DMS 273 (cell line): ENCODE measurements around the gene AIG1.
"Not testable (repeated sequence)": the region's sequence is repeated elsewhere in the genome, so short reads cannot be mapped to it uniquely, and the experiment has no call there.

Experiments used
- DNase-seq: peaks from one replicate; lab custom pipeline; 2025; ENCODE audit not compliant: unreplicated experiment; lab: John Stamatoyannopoulos, UW

The AIG1 gene

DNA sequence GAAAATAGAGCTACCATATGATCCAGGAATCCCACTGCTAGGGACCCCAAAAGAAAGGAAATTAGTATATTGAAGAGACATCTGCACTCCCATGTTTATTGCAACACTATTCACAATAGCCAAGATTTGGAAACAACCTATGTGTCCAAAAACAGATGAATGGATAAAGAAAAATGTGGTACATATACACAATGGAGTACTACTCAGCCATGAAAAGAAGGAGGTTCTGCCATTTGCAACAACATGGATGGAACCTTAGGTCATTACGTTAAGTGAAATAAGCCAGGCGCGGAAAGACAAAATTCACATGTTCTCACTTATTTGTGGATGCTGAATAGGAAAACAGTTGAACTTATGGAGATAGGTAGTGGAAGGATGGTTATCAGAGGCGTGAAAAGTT is 252.5 kb downstream of the AIG1 start:
- no peak for DNase-seq

DNA sequence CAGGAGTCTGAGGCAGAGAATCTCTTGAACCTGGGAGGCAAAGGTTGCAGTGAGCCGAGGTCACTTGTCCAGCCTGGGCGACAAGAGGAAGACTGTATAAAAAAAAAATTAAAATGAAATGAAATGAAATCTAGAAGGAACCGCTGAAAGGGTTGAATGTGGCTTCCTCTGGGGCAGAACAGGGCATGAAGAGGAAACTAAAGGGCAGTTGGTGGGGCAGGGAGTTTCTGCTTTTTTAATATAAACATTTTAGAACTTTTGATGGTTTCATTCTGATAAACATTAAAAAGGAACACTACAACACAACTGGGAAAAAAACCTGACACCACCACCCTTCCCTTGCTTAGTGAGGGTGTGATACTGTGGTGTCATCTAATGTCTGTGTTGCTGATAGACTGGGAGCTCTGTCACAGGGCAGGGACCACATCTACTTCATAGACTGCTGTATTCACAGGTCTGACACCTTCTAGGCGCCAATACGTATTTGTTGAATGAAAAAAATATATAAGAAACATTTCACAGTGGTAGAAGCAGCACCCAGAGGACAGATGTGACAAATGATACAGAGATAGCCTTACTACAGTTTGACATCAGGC is 260.9 kb downstream of the AIG1 start:
- DNase-seq, result no peak

GRCh38 chr6:143322386-143322785 is 261.7 kb downstream of the AIG1 start:
- DNase-seq, result no peak

GRCh38 chr6:143323729-143324470 is 263.2 kb downstream of the AIG1 start:
- no peak for DNase-seq

DNA sequence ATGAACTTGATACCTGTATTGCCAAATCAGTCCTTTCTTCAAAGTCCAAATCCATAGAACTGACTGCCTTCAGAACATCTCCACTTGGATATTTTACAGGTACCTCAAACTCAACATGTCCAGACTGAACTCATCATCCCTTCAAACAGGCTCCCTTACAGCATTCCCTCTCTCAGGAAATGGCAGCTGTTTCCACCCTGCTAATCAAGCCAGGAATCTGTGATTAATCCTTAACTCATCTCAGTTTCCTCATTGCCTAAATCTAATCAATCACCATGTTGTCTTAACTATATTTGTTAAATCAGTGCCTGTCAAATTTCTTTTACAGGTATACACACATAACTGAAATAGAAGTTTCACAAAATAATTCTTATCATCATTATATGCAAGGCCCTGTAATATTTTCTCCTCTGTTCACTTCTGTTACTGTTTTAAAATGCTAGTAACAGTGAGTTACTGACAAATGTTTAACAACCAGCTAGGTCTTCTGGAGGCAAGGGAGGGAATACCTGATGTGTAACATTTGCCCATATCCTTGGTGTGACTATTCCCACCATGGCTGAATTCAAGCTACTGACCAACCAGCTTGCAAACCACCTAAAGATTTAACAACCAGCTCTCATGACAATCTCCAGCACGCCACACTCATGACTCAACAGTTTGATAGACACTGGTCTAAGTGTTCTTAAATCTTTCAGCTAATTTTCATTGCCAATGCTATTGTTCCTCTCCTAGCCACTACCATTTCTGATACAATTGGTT is 264.9 kb downstream of the AIG1 start:
- no peak for DNase-seq

DNA sequence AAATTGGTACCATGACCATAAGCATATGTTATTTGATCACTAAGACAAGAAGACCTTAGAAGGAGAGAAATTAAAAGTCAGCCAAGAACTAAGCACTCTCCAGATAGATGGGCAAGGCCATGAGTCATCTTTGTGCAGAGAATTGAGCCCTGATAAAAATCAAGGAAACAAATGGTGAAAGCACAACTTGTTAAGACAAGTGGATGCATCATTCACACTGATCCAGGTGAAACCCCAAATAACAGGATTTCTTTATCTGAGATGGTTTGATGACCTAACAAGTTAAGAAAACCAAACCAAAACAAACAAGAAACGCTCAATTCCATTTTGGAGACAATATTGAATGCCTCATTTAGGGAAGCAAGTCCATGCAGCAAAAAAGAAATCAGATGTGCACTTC is 268.2 kb downstream of the AIG1 start:
- no peak for DNase-seq

DNA sequence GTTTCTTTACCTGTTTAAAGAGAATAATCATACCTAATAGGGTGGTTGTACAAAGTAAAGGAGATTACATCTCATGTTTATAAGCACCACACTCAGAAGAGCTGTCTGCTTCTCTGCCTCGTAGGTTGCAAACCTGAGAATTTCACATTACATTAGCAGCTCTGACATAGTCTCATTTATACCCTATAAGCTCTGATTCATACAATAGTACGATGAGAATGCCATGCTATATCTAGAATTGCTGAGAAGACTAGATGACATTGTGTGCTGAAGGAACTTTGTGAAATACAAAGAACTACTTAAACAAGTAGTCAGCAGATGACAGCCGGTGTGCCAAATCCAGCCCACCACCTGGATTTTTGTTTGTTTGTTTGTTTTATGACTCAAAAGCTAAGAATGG is 268.6 kb downstream of the AIG1 start:
- DNase-seq, result no peak

- DNase-seq, result no peak
These were observed 270.7 kb downstream of the AIG1 start for GRCh38 chr6:143331362-143331761.

DNA sequence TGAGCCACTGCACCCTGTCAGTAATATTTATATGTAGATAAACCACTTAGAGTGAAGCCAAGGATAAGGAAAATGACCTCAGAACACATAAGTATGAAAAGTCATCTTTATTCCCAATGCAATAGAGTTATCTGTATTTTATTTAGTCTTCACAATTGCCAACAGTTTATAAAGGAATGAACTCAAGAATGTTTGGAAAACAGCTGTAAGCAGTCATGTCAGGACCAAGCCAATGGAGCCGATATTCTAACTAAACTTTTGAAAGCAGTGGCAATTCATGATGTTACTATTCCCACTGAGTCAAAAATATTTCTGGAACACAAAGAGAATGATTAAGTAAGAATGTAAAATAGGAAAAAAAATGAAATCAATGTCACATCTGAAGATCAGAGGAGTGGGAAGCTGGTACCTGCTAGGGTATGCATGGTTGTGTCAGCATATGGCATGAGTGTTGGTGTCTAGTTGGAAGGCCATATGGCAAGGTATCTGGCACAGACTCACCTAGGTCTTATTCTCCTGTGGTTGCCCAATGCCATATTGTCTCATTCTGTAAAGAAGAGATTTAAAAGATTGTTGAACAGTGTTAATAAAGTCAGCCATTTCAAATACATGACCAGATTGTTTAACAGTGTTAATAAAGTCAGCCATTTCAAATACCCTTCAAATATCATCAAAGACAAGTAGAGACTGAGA is 271.6 kb downstream of the AIG1 start:
- DNase-seq, result peak; percentile 4

- DNase-seq, result no peak
These were observed 272.4 kb downstream of the AIG1 start for GRCh38 chr6:143333081-143333480.

GRCh38 chr6:143333749-143334520 is 273.2 kb downstream of the AIG1 start:
- DNase-seq, result no peak

DNA sequence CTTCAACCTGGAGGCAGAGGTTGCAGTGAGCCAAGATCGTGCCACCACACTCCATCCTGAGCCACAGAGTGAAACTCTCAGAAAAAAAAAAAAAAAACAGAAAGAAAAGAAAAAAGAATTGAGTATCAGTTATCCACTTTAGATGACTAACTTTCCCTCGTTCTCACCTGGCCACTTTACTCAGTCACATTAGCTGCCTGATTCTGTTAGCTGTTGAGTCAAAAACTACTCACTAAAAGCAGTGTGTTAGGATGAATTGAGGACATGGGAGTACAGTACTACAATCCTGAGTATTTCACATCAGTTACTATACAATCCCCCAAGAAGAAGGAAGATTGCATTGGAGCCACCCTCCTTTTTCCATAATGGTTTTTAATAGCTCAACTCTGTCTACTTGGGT is 275.2 kb downstream of the AIG1 start:
- no peak for DNase-seq

- no peak for DNase-seq
These were observed 275.9 kb downstream of the AIG1 start for GRCh38 chr6:143336446-143337152.

DNA sequence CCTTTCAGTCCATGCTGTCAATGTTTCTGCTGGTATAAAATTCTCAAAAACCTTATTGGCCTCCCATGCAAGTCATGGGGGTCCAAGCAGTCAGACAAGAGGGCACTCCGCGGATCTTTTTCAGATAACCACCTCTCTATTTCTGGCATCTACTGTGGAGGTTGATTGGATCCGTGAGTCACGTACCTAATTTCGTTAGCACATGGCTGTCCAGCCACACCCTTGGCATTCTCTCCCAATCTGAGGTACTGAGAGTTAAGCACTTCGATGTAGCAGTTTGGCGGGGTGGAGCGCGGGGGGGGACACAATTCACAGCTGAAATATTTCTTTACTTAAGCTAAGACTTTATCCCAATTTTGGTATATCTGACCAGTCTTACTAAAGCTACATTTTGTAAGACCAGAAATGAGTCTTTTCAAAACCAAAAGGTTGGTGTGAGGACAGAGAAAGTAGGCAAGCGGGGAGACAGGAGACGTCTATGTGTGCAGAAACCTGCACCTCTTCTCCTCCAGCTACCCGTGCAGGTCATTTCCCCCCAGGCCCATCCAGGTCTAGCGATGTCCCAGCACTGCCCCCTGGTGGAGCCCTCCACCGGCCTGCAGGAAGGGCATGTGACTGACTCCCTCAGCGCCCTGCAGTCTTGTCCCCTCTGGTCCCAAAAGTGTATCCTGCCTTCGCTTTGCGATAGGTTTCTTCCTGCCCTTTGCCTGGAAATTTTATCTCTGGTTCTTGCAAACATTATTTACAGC is 276.7 kb downstream of the AIG1 start:
- DNase-seq, result peak; percentile 32

- DNase-seq, result no peak
These were observed 278.5 kb downstream of the AIG1 start for GRCh38 chr6:143339223-143339622.

DNA sequence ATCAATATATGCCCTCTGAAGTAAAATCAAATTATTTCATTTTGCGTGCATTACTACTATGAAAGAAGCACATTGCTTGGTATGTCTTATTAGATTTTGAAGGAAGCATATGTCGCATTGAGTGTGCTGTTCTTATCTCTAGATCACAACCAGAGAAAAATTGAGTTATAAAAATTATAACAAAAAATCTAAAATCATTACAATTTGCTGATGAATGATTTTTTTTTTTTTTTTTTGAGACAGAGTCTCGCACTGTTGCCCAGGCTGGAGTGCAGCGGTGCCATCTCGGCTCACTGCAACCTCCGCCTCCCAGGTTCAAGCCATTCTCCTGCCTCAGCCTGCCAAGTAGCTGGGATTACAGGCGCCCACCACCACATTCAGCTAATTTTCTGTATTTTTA is 284.8 kb downstream of the AIG1 start:
- DNase-seq, result not testable (repeated sequence)

- peak; percentile 22 for DNase-seq
These were observed 285.3 kb downstream of the AIG1 start for GRCh38 chr6:143346004-143346403.

DNA sequence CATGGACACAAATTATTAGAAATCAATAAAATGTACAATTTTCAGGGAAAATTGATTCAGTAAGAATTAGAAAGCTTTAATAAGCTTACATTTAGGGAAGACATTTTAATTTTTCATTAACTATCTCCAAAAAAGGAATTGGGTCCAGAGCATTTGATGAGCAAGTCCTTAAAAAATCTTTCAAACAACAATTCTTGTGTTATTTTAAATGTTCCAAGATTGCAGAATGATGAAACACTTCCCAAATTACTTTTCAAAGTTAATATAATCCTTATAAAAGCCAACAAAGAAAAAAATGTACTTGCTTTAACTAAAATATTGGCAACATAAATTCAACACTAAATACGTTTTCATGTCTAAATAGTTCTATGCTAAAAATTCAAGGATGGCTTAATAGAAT is 287.8 kb downstream of the AIG1 start:
- no peak for DNase-seq

DNA sequence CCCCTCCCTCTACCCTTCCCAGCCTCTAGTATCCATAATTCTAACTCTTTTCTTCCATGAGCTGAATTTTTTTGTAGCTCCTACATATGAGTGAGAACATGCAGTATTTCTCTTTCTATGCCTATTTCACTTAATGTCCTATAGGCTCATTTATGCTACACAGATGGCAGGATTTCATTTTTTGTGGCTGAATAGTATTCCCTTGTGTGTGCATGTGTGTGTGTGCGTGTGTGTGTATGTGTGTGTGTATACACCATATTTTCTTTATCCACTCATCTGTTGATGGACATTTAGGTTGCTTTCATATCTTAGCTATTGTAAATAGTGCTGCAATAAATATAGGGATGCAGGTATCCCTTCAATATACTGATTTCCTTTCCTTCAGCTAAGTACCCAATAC is 288.8 kb downstream of the AIG1 start:
- DNase-seq, result no peak
